Parathyroid adenoma (tissue), 2 donors: ENCODE results near the gene SLC4A4.
"Not testable (repeated sequence)": the region's sequence is repeated elsewhere in the genome, so short reads cannot be mapped to it uniquely, and the experiment has no call there.

Source experiments
- H2AFZ ChIP-seq: fragments of 300-600 bp; sonication (generic); one replicate; pipeline ENCODE4 v1.7.0; 2017; ENCODE audit warnings: antibody characterized with exemption, mild to moderate bottlenecking
- H3K27ac ChIP-seq: fragments of 300-600 bp; sonication (generic); one replicate; pipeline ENCODE4 v1.7.0; 2017
- H3K27me3 ChIP-seq: fragments of 300-600 bp; sonication (generic); one replicate; pipeline ENCODE4 v1.7.0; 2017; ENCODE audit warnings: low read length; ENCODE audit not compliant: control insufficient read depth, insufficient read depth
- H3K36me3 ChIP-seq: fragments of 300-600 bp; sonication (generic); one replicate; pipeline ENCODE4 v1.7.0; 2017; ENCODE audit warnings: low read length; ENCODE audit not compliant: control insufficient read depth, insufficient read depth
- H3K4me1 ChIP-seq: fragments of 300-600 bp; sonication (generic); one replicate; pipeline ENCODE4 v1.7.0; 2017; ENCODE audit warnings: control low read depth
- H3K4me2 ChIP-seq: fragments of 300-600 bp; sonication (generic); one replicate; pipeline ENCODE4 v1.7.0; 2017; ENCODE audit warnings: low read length
- H3K4me3 ChIP-seq: fragments of 300-600 bp; sonication (generic); one replicate; pipeline ENCODE4 v1.7.0; 2017; ENCODE audit warnings: low read depth, low read length
- H3K79me2 ChIP-seq: fragments of 300-600 bp; sonication (generic); one replicate; pipeline ENCODE4 v1.7.0; 2017; ENCODE audit warnings: control low read depth
- H3K9ac ChIP-seq: fragments of 300-600 bp; sonication (generic); one replicate; pipeline ENCODE4 v1.7.0; 2017; ENCODE audit warnings: mild to moderate bottlenecking
- H3K9me3 ChIP-seq: fragments of 300-600 bp; sonication (generic); one replicate; pipeline ENCODE4 v1.7.0; 2017; ENCODE audit warnings: low read length; ENCODE audit not compliant: control insufficient read depth
- TF ChIP-seq, protein P1 (sequence below): fragments of 300-600 bp; sonication (generic); IDR thresholded peaks from one replicate; pipeline ENCODE4 v1.7.0; 2017; ENCODE audit warnings: antibody characterized with exemption, mild to moderate bottlenecking
- donor health status: primary hyperparathyroidism.

SLC4A4 gene

DNA sequence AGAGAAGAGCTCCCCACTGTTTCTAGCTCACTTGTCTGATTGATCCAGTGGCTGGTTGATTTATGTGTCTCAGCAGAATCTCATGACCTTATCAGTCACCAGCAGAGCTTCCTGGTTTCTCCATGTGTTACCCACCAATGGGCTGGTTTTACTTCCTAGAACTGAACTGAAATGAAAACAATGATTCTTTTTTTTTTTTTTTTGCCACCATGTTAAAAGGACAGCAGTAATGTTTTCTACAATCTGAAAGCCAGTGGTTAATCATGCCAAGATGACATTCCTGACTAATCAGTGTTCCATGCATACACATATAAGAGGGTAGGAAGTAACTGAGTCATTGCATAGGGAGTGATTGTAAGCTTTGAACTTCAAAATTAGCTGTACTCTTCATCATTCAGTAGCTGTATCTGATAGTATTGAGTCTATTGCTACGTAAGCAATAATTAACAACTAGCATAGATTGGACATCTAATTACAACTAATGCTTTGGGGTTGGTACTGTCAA is 67.7 kb downstream of the SLC4A4 start:
- Histone ChIP-seq H3K4me1 (no peaks in the 10 kb centered on the region), H2AFZ (no peak overlapping the region), H3K9me3 (no peaks in the 10 kb centered on the region), H3K79me2 (no peaks in the 10 kb centered on the region), H3K27ac (no peak overlapping the region), H3K9ac (no peak overlapping the region), H3K36me3 (no peaks in the 10 kb centered on the region), H3K27me3 (no peaks in the 10 kb centered on the region), H3K4me3 (no peak overlapping the region), H3K4me2 (no peak overlapping the region)
- TF ChIP-seq, protein P1, sequence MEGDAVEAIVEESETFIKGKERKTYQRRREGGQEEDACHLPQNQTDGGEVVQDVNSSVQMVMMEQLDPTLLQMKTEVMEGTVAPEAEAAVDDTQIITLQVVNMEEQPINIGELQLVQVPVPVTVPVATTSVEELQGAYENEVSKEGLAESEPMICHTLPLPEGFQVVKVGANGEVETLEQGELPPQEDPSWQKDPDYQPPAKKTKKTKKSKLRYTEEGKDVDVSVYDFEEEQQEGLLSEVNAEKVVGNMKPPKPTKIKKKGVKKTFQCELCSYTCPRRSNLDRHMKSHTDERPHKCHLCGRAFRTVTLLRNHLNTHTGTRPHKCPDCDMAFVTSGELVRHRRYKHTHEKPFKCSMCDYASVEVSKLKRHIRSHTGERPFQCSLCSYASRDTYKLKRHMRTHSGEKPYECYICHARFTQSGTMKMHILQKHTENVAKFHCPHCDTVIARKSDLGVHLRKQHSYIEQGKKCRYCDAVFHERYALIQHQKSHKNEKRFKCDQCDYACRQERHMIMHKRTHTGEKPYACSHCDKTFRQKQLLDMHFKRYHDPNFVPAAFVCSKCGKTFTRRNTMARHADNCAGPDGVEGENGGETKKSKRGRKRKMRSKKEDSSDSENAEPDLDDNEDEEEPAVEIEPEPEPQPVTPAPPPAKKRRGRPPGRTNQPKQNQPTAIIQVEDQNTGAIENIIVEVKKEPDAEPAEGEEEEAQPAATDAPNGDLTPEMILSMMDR: no peak

DNA sequence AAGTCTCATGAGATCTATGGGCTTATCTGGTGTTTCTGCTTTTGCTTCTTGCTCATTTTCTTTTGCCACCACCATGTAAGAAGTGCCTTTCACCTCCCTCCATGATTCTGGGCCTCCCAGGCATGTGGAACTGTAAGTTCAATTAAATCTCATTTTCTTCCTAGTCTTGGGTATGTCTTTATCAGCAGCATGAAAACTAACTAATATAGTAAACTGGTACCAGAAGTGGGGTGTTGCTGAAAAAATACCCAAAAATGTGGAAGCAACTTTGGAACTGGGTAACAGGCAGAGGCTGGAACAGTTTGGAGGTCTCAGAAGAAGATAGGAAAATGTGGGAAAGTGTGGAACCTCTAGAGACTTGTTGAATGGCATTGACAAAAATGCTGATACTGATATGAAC is 70.1 kb downstream of the SLC4A4 start:
- H3K79me2 ChIP-seq, H2AFZ ChIP-seq, H3K9ac ChIP-seq, H3K36me3 ChIP-seq, H3K4me3 ChIP-seq, H3K27me3 ChIP-seq, H3K9me3 ChIP-seq, H3K4me1 ChIP-seq, H3K27ac ChIP-seq, H3K4me2 ChIP-seq: not testable (repeated sequence)

DNA sequence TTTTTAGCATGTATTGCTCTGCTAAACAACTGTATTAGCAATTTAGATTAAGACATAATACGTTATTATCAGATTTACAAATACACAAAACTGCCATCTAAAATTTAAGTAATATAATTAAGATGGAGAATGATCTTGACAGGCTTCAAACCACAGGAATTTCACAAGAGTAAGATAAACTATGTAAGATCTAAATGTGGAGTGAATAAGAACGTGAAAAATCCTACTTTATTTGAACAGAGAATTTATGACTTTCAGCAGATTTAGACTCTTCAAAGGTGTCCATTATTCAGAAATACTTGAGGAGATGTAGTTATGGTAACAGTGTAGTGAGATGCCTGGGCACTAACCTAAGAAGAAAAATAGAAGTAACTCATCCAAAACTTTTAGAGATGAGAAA is 73.2 kb downstream of the SLC4A4 start:
- Histone ChIP-seq H3K4me1 (no peaks in the 10 kb centered on the region), H3K27me3 (no peaks in the 10 kb centered on the region), H3K9ac (no peak overlapping the region), H3K4me3 (no peak overlapping the region), H3K27ac (no peak overlapping the region), H3K4me2 (no peak overlapping the region), H2AFZ (no peak overlapping the region), H3K36me3 (no peaks in the 10 kb centered on the region), H3K9me3 (no peaks in the 10 kb centered on the region), H3K79me2 (no peaks in the 10 kb centered on the region)
- TF ChIP-seq, protein P1: no peak

DNA sequence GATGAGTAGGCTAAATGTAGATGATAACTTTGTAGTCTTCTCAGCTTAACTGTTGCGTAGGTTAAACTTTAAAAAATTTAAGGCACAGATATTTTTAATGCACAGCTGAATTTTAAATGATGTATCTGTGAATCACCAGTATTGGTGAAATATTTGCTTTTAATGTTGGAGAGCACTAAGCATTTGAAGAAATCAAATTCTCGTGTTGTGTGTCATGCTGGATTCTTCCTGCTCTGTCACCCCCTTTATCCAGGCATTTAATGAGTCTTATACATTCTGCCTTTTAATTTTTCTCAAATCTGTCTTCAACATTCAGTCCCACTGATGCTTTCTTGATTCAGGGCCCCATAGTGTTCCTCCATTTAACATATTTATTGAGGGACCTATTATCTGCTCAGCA is 76.7 kb downstream of the SLC4A4 start:
- Histone ChIP-seq H2AFZ (no peak overlapping the region), H3K4me3 (no peak overlapping the region), H3K9me3 (no peaks in the 10 kb centered on the region), H3K36me3 (no peaks in the 10 kb centered on the region), H3K9ac (no peak overlapping the region), H3K4me2 (no peak overlapping the region), H3K27ac (no peak overlapping the region), H3K79me2 (no peaks in the 10 kb centered on the region), H3K4me1 (no peaks in the 10 kb centered on the region), H3K27me3 (no peaks in the 10 kb centered on the region)
- TF ChIP-seq, protein P1: no peak

DNA sequence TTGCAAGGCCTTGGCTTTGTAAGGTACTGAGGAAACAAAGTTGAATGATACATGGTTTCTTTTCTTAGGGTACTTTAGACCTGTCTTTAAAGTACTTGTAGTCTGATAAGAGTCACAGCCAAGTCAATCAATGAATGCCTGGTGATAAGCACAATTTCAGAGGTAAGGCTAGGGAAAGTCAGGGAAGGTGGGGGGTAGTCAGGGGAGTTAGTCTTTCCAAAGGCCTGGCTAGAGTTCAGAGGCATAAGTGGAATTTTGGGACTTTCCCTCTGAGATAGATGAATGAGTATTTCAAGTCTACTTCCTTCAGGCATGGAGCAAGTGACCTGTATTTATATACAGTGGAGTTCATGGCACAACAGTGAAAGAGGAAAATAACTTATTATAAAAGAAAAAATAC is 78.3 kb downstream of the SLC4A4 start:
- H3K27me3 ChIP-seq: no peaks in the 10 kb centered on the region
- H3K36me3 ChIP-seq: no peaks in the 10 kb centered on the region
- H3K4me2 ChIP-seq: no peak overlapping the region
- TF ChIP-seq, protein P1: no peak
- no peak overlapping the region for H2AFZ ChIP-seq
- H3K9me3 ChIP-seq: no peaks in the 10 kb centered on the region
- no peaks in the 10 kb centered on the region for H3K4me1 ChIP-seq
- H3K4me3 ChIP-seq: no peak overlapping the region
- H3K27ac ChIP-seq: no peak overlapping the region
- H3K79me2 ChIP-seq: no peaks in the 10 kb centered on the region
- no peak overlapping the region for H3K9ac ChIP-seq
